C4-2B (cell line): ENCODE measurements around the gene NEUROG1.

Experiments
- CTCF ChIP-seq: fragments of 450-650 bp; conservative IDR thresholded peaks from 2 replicates; pipeline ENCODE4 v1.5.1; 2017; ENCODE audit warnings: mild to moderate bottlenecking
- ZFX ChIP-seq: fragments of 450-650 bp; IDR thresholded peaks from 2 replicates; pipeline ENCODE4 v1.6.1; 2017

GRCh38 chr5:135535820-135536801, at the start of gene NEUROG1:
- TF ChIP-seq CTCF (no peak), ZFX (no peak)
